ENCODE results near the gene CZIB.

The CZIB gene

GRCh38 chr1:53220171-53220961 is at the start of gene CZIB:
Gene CZIB, minus strand, starts transcription at chr1:53220634. Its CDS starts 59 bp downstream, at chr1:53220575.
- peak; percentile 96 for DNase-seq (ENCODE audit: low spot score)

- no peak for DNase-seq (ENCODE audit: low spot score)
Measured at GRCh38 chr1:53270107-53270506, 49.7 kb upstream of the CZIB start.

GRCh38 chr1:53267761-53268160 is 47.3 kb upstream of the CZIB start:
- DNase-seq (ENCODE audit: low spot score): no peak

GRCh38 chr1:53266038-53266437 is 45.6 kb upstream of the CZIB start:
- peak; percentile 30 for DNase-seq (ENCODE audit: low spot score)

- peak; percentile 37 for DNase-seq (ENCODE audit: low spot score)
Measured at GRCh38 chr1:53265581-53265980, 45.1 kb upstream of the CZIB start.

- no peak for DNase-seq (ENCODE audit: low spot score)
Measured at GRCh38 chr1:53264048-53264447, 43.6 kb upstream of the CZIB start.

GRCh38 chr1:53262000-53262399 is 41.6 kb upstream of the CZIB start:
- DNase-seq (ENCODE audit: low spot score): no peak

GRCh38 chr1:53260631-53261247 is 40.3 kb upstream of the CZIB start:
- DNase-seq (ENCODE audit: low spot score): no peak

- no peak for DNase-seq (ENCODE audit: low spot score)
Measured at GRCh38 chr1:53259932-53260331, 39.5 kb upstream of the CZIB start.

- no peak for DNase-seq (ENCODE audit: low spot score)
Measured at GRCh38 chr1:53258216-53258615, 37.8 kb upstream of the CZIB start.

- no peak for DNase-seq (ENCODE audit: low spot score)
Measured at GRCh38 chr1:53257454-53258081, 37.1 kb upstream of the CZIB start.

GRCh38 chr1:53256511-53257453 is 36.3 kb upstream of the CZIB start:
- no peak for DNase-seq (ENCODE audit: low spot score)

GRCh38 chr1:53255031-53255430 is 34.6 kb upstream of the CZIB start:
- no peak for DNase-seq (ENCODE audit: low spot score)

GRCh38 chr1:53254011-53254640 is 33.7 kb upstream of the CZIB start:
- no peak for DNase-seq (ENCODE audit: low spot score)

- no peak for DNase-seq (ENCODE audit: low spot score)
Measured at GRCh38 chr1:53250325-53250724, 29.9 kb upstream of the CZIB start.

GRCh38 chr1:53249706-53250105 is 29.3 kb upstream of the CZIB start:
- DNase-seq (ENCODE audit: low spot score): no peak

GRCh38 chr1:53246261-53247134 is 26.1 kb upstream of the CZIB start:
- DNase-seq (ENCODE audit: low spot score): peak; percentile 75

- DNase-seq (ENCODE audit: low spot score): no peak
Measured at GRCh38 chr1:53244141-53244540, 23.7 kb upstream of the CZIB start.

- DNase-seq (ENCODE audit: low spot score): no peak
Measured at GRCh38 chr1:53242381-53242780, 21.9 kb upstream of the CZIB start.

GRCh38 chr1:53241828-53242227 is 21.4 kb upstream of the CZIB start:
- no peak for DNase-seq (ENCODE audit: low spot score)

Data from AG08395 (cell line).